ENCODE data around the gene MLH3. TPM values are rescaled to one million over a fixed set of nuclear protein-coding genes. Genes with fewer than 3 reads are reported as not detected.

The MLH3 gene
- total RNA-seq, 4 donors from 2014 or later, result 16.4 to 83.4 (median 50.1) TPM

- no peak for DNase-seq
- no peak for TF ChIP-seq CTCF (IDR thresholded peaks at IDR 0.05)
- no peak for TF ChIP-seq POLR2A (IDR thresholded peaks at IDR 0.05)
- Histone ChIP-seq H3K4me1 (no peaks in the 10 kb centered on the region), H3K27me3 (no peaks in the 10 kb centered on the region), H3K9me3 (no peaks in the 10 kb centered on the region), H3K4me3 (no peak overlapping the region), H3K36me3 (no peaks in the 10 kb centered on the region), H3K27ac (no peak overlapping the region)
- intact Hi-C loops (cut with DNase I; ENCODE audit: low total_unique reads), result no loop called here
Observed at GRCh38 chr14:74965486-74966153, 85.6 kb downstream of the MLH3 start.

- Histone ChIP-seq H3K27ac (no peak overlapping the region), H3K9me3 (no peaks in the 10 kb centered on the region), H3K36me3 (no peaks in the 10 kb centered on the region), H3K27me3 (no peaks in the 10 kb centered on the region), H3K4me3 (no peak overlapping the region), H3K4me1 (no peaks in the 10 kb centered on the region)
- intact Hi-C loops (cut with DNase I; ENCODE audit: low total_unique reads), result no loop called here
- TF ChIP-seq POLR2A (IDR thresholded peaks at IDR 0.05), result no peak
- no peak for TF ChIP-seq CTCF (IDR thresholded peaks at IDR 0.05)
- no peak for DNase-seq
Observed at GRCh38 chr14:74964787-74965485, 86.3 kb downstream of the MLH3 start.

Small RNAs within 50 kb of the gene (small RNA-seq; reads per million reads assigned to genes)
- not detected for gene RNU6-689P

Other genes with a start within 250 kb of the MLH3 start
- gene PROX2, start 175.3 kb downstream of the MLH3 start, total RNA-seq, result not detected
- gene DLST, start 169.6 kb downstream of the MLH3 start, total RNA-seq, result 10 to 100 TPM; 31.8 to 77.2 (median 62.7) TPM
- gene RPS6KL1, start 128.2 kb downstream of the MLH3 start, total RNA-seq, result 10 to 100 TPM in 1 of 4 donors, 1 to 10 TPM in 1, under 1 TPM in 1, not detected in 1; 0.26 to 11.1 (median 3.0) TPM
- gene PGF, start 95.9 kb downstream of the MLH3 start, total RNA-seq, result 10 to 100 TPM in 2 of 4 donors, 1 to 10 TPM in 2; 2.7 to 32.4 (median 15.4) TPM
- gene EIF2B2, start 48.5 kb downstream of the MLH3 start, total RNA-seq, result 10 to 100 TPM; 27.3 to 41.9 (median 35.5) TPM
- 10 to 100 TPM; 11.8 to 30.6 (median 21.4) TPM for gene ACYP1, start 12.6 kb upstream of the MLH3 start, total RNA-seq
- gene ZC2HC1C, start 18.2 kb upstream of the MLH3 start, total RNA-seq, result 1 to 10 TPM in 2 of 4 donors, under 1 TPM in 1, not detected in 1; 0.26 to 4.7 (median 2.4) TPM
- 100 to 1,000 TPM in 1 of 4 donors, 10 to 100 TPM in 3; 51.2 to 115 (median 71.4) TPM for gene NEK9, start 75.6 kb upstream of the MLH3 start, total RNA-seq
- gene TMED10, start 125.1 kb upstream of the MLH3 start, total RNA-seq, result 100 to 1,000 TPM; 206 to 389 (median 287) TPM
- gene FOS, start 227.4 kb upstream of the MLH3 start, total RNA-seq, result 1,000 to 10,000 TPM in 1 of 4 donors, 100 to 1,000 TPM in 2, 10 to 100 TPM in 1; 29.2 to 1,111 (median 137) TPM